ENCODE measurements around the gene SRP14.
"Not testable (repeated sequence)": the region's sequence is repeated elsewhere in the genome, so short reads cannot be mapped to it uniquely, and the experiment has no call there.

SRP14 gene

DNA sequence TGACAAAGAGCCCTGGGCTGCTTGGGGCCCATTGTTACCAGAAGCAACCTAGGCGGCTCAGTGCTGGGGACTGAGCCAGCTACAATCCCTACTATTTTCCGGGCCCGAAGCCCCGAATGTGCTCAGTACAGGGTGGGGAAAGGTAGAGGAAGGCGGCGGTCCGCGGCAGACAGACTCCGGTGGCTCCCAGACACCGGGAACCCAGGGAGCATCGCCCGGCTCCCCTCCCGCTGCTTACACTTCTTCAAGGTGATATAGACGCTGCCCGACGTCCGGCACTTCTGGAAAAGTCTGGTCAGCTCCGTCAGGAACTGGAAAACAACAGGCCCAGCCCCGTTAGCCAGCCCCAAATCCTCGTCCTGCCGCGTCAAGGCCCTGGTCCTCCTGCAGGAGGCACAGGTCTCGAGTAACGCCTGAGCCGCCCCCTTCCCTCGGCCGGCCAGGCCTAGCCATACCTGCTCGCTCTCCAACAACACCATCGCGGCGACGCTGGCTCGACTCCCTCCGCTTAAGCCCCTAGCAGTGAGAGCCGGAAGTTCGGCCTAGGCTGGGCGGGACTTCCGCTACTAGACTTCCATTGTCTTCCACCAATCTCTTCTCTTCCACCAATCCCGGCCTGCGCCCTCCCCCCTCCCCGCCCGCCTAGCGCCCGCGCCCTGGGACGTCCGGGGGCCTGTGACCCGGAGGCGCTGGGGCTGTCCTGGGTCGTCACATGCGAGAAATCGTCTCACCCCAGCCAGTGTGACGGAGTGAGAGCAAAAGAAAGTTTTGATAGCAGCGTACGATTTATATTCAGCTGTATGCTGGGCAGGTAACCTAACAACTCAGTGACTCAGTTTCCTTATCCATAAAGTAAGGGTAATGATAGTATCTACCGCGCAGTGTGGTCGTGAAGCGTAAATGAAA, at the start of gene SRP14:
TSS of gene SRP14 (minus strand) at position 544 of the 906 bp plus-strand sequence. CDS start at position 479, 65 bp downstream.
- peak; percentile 95 for DNase-seq (ENCODE audit: low read depth)

GRCh38 chr15:40087991-40088928, 49.3 kb upstream of the SRP14 start:
- DNase-seq (ENCODE audit: low read depth) = no peak

DNA sequence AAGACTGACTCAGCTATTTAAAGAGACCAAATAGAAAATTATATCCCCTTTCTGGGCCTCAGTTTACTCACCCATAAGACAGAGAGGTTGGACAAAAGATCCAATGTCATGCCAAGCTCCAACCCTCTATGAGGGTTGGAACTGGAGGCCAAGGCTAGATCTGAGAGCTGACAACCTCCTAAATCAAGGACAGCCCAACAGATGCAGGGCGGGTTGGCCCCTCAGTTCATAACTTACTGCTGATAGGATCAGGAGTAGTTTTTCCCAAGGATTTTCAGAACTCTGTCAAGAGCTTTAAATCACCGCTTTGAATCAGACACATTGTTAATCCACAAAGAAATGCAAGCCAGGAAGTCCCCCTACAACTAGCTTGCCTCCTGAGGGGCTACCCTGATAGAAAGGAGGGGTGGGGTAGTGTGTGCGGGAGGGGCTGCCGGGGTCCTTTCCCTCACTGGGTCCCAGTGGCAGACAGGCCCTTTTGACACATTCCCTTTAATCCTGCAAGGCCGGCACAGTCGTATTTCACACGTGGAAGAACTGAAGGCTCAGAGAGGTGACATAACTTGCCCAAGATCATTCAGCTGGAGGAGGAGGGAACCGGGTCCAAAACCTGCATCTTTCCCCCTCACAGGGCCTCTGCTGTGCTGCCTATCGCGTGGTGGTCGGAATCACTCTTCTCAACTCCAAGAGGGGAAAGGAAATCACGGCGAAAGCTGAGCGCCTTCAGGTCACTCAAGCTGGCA, 48.3 kb upstream of the SRP14 start:
- no peak for DNase-seq (ENCODE audit: low read depth)

DNA sequence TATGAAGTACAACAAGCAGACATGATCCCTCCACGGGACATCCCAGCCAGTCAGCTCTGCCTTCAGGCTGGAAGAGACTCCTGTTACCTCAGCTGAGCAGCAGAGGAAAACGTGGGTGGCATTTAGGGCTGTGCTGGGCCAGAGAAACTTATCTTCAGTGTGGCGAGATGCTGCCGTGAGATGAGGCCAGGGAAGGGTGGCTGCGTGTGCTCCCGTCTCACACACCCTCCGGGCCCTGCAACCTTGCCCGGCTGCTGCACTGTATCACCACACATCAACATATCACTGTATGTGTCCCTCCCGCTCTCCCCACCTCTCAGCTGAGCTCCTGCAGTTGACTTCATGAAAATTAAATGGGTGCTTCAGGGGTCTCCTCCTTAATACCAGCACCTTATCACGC, 46.3 kb upstream of the SRP14 start:
- no peak for DNase-seq (ENCODE audit: low read depth)

DNA sequence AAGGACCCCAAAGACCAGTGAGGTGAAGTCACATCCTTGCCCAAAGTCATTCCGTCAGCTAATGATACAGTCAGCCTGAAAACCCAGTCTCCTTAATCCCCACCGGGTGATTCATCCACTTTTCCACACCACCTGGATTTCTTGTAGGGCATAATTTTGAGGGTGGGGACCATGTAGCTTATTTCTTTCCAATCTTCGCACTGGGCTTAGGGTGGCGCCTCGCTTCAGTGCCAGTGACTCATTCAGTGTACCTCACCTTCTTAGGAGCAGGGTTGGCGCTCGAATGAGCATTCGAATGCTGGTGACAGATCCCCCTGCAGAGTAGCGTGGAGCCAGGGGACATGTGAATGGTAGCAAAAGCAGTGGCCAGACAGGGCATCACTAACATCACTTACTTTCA, 45.7 kb upstream of the SRP14 start:
- no peak for DNase-seq (ENCODE audit: low read depth)

DNA sequence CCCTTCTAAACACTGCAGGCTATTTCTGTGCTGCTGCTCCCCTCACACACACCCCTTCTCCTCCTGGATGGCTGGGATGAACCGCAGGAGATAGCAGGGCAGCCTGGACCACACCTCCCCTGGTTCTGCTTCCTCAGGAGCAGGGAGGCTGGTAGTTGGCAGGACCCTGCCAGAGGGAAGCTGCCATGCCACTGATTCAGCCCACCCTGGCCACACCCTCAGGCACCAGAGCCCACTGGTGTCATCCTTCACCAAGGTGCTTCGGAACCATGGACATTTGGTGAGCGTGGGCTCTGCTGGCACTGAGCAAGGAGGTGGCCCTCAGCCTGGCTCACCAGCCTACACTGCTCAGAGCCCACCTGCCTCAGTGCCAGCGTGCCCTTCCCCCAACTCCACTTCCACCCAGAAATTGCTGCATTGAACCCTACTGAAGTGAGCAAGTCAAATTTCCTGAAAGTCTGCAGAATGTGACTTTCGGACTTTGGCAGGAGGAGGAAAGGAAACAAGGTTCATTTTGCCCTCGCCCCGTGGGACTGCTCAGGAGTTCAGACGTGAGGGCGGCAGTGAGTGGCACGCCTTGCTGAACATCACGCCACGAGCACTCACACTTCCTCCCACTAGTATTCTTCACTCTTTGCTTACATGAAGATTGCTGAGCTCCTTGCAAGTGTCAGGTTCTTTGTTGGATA, 43.4 kb upstream of the SRP14 start:
- no peak for DNase-seq (ENCODE audit: low read depth)

GRCh38 chr15:40081691-40082194, 42.8 kb upstream of the SRP14 start:
- DNase-seq (ENCODE audit: low read depth) = peak; percentile 88

DNA sequence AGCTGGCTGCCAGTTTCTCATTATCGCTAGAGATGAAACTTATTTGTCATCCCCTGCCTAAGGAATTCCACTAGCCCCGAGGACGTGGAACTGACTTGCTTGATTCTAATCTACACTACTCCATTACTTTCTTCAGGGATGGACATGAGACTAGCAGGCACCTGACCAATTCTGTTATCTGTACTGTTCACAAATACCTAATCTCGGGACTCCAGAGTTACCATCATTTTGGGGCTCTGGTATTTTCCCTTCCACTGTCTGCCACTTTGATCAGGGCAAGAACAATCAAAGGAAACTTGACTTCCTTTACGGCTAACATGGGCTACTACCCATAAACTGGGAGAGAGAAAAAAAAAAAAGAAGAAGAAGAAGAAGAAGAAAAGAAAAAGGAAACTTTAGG, 41.9 kb upstream of the SRP14 start:
- DNase-seq (ENCODE audit: low read depth) = peak; percentile 38

GRCh38 chr15:40080104-40080503, 41.1 kb upstream of the SRP14 start:
- no peak for DNase-seq (ENCODE audit: low read depth)

DNA sequence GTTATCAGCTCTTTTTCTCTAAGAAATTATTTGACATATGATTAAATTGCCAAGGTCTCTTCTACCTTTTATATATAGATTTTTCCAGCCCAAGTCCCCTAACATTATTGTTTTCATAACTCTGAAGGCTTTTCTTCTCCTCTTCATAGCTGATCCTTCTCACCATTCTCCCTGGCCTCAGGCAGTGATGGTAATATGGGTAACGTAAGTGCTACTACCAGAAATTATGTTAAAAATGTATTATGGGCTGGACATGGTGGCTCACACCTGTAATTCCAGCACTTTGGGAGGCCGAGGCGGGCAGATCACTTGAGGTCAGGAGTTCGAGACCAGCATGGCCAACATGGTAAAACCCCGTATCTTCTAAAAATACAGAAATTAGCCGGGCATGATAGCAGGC, 40.5 kb upstream of the SRP14 start:
- no peak for DNase-seq (ENCODE audit: low read depth)

- DNase-seq (ENCODE audit: low read depth) = no peak
These were observed 36.5 kb upstream of the SRP14 start for GRCh38 chr15:40075298-40076044.

DNA sequence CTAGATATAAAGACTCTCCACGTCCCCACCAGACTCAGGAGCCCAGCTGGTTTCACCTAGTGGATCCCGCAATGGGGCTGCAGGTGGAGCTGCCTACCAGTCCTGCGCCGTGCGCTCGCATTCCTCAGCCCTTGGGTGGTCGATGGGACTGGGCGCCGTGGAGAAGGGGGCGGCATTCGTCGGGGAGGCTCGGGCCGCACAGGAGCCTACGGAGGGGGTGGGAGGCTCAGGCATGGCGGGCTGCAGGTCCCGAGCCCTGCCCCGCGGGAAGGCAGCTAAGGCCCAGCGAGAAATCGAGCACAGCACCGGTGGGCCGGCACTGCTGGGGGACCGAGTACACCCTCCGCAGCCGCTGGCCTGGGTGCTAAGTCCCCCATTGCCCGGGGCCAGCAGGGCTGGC, 35.7 kb upstream of the SRP14 start:
- not testable (repeated sequence) for DNase-seq (ENCODE audit: low read depth)

DNA sequence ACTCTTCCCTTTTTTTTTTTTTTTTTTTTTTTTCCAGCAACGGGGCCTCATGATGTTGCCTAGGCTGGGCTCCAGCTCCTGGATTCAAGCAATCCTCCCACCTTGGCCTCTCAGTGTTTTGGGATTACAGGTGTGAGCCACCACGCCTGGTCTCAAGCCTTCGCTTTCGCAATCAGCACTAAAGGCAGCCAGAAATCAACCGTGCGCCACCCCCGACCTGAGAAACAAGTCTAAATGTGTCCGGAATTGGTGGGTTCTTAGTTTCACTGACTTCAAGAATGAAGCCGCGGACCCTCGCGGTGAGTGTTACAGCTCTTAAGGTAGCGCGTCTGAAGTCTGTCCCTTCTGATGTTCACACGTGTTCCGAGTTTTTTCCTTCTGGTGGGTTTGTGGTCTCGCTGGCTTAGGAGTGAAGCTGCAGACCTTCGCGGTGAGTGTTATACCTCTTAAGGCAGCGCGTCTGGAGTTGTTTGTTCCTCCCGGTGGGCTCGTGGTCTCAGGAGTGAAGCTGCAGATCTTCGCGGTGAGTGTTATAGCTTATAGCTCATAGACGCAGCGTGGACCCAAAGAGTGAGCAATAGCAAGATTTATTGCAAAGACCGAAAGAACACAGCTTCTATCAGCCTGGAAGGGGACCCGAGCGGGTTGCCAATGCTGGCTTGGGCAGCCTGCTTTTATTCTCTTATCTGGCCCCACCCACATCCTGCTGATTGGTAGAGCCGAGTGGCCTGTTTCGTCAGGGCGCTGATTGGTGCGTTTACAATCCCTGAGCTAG, 34.9 kb upstream of the SRP14 start:
- DNase-seq (ENCODE audit: low read depth) = not testable (repeated sequence)

DNA sequence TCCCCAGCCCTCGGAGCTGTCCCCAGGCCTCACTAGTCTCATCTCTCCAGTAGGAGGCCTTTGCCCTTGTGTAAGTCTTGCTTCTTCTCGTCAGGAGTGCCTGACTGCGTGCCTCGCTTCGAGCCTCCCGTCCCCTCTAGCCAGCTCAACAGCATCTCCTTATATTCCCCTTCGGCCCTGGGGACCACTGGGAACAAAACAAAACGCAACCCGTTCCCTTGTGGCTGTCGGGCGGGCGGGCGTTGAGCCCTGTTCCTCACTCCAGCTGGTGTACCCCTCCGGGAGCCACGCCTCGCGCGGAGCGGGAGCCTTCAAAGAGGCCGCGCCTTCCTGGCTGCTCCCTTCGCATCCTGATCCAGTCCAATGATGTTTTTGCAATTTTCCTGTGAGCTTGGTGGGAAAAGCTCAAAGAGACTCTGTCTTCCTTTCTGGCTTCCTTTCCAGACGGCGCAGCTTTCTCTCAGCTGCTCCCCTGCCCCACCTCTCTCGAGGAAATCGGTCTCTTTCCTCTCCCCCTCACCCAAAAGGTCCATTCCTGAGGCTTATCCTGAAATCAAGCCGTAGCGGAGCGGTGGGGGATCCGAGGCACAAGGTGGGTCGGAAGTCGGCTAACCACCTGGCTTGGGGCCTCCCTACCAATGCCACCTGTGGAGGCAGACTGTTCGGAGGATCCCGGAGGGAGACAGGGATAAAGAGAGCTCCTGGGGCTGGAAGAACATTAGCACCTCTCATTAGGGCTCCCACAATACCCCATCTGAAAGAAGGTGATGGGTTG, 33.4 kb upstream of the SRP14 start:
- DNase-seq (ENCODE audit: low read depth) = no peak

- DNase-seq (ENCODE audit: low read depth) = no peak
These were observed 31.7 kb upstream of the SRP14 start for GRCh38 chr15:40070608-40071218.

GRCh38 chr15:40070166-40070557, 31.2 kb upstream of the SRP14 start:
- no peak for DNase-seq (ENCODE audit: low read depth)

- no peak for DNase-seq (ENCODE audit: low read depth)
These were observed 30.5 kb upstream of the SRP14 start for GRCh38 chr15:40069178-40070165.

All from ELR (cell line).